ENCODE measurements around the gene CRAMP1.

Gene CRAMP1

GRCh38 chr16:1674306-1674705 is 62.1 kb downstream of the CRAMP1 start:
- no peak for TF ChIP-seq CTCF (IDR thresholded peaks at IDR 0.05; ENCODE audit: low read depth, low read length)
- H3K27me3 ChIP-seq: no peaks in the 10 kb centered on the region
- no peaks in the 10 kb centered on the region for H3K9me3 ChIP-seq
- no peak overlapping the region for H3K4me3 ChIP-seq (ENCODE audit: low read depth, low read length)
- DNase-seq: no peak
- no peaks in the 10 kb centered on the region for H3K4me1 ChIP-seq
- H3K36me3 ChIP-seq: peaks cover 21% of the 10 kb centered on the region

- H3K9me3 ChIP-seq: no peaks in the 10 kb centered on the region
- H3K4me3 ChIP-seq (ENCODE audit: low read depth, low read length): no peak overlapping the region
- no peak for DNase-seq
- H3K27me3 ChIP-seq: no peaks in the 10 kb centered on the region
- H3K4me1 ChIP-seq: no peaks in the 10 kb centered on the region
- peaks cover 17% of the 10 kb centered on the region for H3K36me3 ChIP-seq
- no peak for TF ChIP-seq CTCF (IDR thresholded peaks at IDR 0.05; ENCODE audit: low read depth, low read length)
Measured at GRCh38 chr16:1674751-1675664, 62.8 kb downstream of the CRAMP1 start.

- Histone ChIP-seq H3K4me1 (no peaks in the 10 kb centered on the region), H3K4me3 (ENCODE audit: low read depth, low read length) (no peak overlapping the region), H3K36me3 (peaks cover 5% of the 10 kb centered on the region), H3K9me3 (no peaks in the 10 kb centered on the region), H3K27me3 (no peaks in the 10 kb centered on the region)
- TF ChIP-seq CTCF (IDR thresholded peaks at IDR 0.05; ENCODE audit: low read depth, low read length): no peak
- no peak for DNase-seq
Measured at GRCh38 chr16:1676661-1677060, 64.5 kb downstream of the CRAMP1 start.

GRCh38 chr16:1677339-1677738 is 65.2 kb downstream of the CRAMP1 start:
- no peak for DNase-seq
- H3K36me3 ChIP-seq: no peaks in the 10 kb centered on the region
- TF ChIP-seq CTCF (IDR thresholded peaks at IDR 0.05; ENCODE audit: low read depth, low read length): no peak
- no peaks in the 10 kb centered on the region for H3K4me1 ChIP-seq
- no peaks in the 10 kb centered on the region for H3K9me3 ChIP-seq
- peak overlapping the region; percentile 19 for H3K4me3 ChIP-seq (ENCODE audit: low read depth, low read length)
- no peaks in the 10 kb centered on the region for H3K27me3 ChIP-seq

- Histone ChIP-seq H3K9me3 (no peaks in the 10 kb centered on the region), H3K4me3 (ENCODE audit: low read depth, low read length) (peak within 1 kb of the TSS; percentile 82), H3K4me1 (no peaks in the 10 kb centered on the region), H3K27me3 (no peaks in the 10 kb centered on the region), H3K36me3 (no peaks in the 10 kb centered on the region)
- no peak for TF ChIP-seq CTCF (IDR thresholded peaks at IDR 0.05; ENCODE audit: low read depth, low read length)
- peak; percentile 98 for DNase-seq
Measured at GRCh38 chr16:1677942-1678499, 65.9 kb downstream of the CRAMP1 start, which contains the start of gene JPT2. JPT2 (plus strand) TSS chr16:1678279; CDS start chr16:1678313, 34 bp downstream.

All from BE2C (cell line).